ENCODE results near the gene TXNDC8. TPM values are rescaled to one million over a fixed set of nuclear protein-coding genes. Genes with fewer than 3 reads are reported as not detected.
"Not testable (repeated sequence)": the region's sequence is repeated elsewhere in the genome, so short reads cannot be mapped to it uniquely, and the experiment has no call there.

Gene TXNDC8
- total RNA-seq, 1 donor from 2014 or later, result not detected

DNA sequence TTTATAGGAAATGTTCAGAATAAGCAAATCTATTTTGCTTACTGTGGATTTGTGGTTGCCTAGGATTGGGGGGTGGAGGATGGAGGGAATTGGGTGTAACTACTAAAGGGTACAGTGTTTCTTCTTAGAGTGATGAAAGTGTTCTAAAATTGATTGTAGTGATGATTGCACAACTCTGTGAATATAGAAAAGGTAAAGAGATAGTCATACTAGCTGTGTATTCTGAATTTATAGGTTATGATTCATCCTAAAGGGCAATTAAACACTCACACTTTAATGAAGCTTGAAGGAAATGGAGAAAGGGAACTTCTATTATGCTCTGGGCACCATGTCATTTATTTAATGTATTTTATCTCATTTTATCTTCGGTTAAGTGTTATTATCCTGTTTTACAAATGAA is 9.9 kb downstream of the TXNDC8 start:
- DNase-seq, result no peak

DNA sequence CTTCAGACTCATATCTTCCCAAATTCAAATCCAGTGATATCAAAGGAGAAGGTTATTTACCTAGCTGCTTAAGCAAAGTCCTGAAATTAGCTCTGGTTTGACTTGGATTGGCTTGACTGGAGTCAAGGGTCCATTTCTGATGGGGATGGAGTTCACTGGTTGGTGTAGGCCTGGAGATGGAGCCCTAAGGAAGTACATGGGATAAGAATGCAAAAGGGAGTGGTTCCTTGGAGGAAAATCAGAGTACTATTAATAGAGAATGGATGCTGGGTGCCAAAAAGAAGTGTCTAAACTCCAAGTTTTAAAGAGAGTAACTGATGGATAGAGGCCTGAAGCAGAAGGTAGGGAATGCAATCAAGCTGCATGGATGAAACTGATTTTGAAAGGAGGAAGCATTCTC is 13.8 kb downstream of the TXNDC8 start:
- DNase-seq, result no peak

DNA sequence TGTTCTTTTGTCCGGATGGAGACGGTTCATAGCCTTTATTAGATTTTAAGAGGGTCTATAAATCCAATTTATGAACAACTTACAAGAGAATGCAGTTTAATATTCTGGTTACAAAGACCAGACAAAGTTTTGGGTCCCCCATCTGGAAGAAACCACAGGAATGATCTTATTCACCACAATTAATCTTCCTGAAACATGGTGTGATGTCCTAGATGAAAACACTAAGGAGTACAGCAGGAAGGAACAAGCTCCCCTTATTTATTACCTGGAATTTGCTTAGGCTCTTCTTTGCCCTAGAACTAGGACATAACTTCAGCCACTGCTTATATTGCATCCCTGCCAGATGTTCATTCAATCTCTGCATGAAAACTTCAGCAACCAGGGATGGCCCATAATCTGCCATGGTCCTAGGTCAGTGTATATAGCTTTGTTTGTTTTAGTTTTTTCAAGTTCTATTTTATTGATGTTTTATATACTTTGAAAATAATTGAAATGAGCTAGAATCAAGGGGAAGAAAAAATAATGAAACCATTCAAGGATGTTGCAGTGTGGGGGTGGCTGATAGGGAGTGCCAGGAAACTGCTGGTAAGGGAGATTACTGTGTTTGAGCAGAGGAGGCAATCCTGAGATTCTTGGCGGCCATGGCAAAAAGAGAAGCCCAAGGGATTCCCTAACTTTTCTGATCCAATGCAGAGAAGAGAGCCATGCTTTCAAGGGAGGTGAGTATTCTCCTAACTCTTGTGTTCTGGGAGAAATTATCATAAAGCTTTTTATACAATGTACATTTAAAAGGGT is 16.8 kb downstream of the TXNDC8 start:
- no peak for DNase-seq

DNA sequence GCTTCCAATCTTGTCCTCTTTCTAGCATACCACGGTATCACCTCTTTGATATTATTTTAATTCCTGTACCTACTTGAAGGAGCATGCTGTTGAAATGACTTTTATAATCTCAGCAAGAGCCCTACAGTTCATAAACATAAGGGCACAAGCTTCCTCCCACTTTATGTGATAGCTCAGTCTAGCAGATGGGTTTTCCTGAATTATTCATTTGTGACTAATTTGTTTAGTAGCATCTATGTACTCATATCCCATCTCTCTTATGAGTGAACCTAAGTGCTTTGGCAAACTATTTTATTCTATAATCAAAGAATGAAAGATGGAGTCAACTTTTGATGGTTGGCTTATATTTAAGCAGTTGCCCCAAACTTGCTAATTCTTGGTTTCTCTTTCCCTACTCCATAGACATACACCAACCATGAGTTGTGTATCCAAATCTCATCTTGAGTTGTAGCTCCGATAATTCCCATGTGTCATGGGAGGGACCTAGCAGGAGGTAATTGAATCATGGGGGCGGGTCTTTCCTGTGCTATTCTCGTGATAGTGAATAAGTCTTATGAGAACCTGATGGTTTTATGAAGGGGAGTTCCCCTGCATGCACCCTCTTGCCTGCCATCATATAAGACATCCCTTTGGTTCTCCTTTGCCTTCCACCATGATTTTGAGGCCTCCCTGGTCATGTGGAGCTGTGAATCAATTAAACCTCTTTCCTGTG is 17.7 kb downstream of the TXNDC8 start:
- DNase-seq, result no peak

DNA sequence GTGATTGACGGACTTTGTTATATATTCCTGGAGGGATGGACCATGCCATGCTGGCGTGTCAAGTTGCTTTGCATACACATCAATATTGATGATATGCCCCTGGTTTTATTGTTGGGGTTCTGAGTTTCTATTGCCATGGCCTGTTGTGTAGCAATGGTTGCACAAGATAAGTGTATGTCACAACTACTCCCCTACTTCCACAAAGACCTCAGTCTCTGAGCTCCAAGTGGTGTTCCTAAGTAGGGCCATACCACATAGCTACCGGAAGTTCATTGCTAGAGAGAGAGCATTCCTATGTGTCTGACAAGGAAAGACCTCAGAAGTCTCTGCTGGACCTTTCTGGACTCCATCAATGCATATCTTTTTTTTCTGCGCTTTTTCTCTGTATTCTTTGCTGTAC is 19.8 kb downstream of the TXNDC8 start:
- DNase-seq, result no peak

DNA sequence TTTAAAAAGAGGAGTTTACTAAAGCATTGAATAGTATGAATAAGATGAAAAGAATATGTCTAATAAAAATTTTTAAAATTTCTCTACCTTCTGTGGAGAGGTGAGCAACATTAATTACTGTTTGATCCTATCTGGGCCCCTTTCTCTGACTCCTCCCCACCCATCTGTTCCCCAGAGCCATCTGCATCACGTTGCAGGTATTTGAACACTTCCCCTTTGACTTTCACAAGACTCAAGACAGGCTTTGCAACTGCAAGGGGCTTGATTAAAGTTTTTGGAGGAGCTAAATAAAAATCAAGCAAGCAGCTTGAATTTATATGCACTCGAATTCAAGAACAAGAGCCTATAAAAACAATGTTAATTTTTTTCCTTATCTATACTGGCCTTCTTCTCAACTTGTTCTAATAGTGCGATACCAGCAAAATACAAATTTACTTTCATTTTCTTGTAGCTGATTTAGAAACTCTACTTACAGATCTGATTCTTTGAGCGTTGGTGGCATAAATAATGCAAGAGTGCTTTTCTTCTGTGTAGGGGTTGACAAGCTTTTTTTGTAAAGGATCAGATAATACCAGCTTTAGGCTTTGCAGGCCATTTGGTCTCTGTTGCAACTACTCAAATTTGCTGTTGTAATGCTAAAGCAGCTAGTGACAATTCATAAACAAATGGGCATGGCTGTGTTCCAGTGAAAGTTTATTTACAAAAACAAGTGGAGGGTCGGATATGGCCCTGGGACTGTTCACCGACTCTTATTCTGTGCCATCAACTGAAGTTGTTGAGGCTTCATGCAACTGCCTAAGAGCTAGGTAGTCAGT is 21.2 kb downstream of the TXNDC8 start:
- DNase-seq, result no peak

DNA sequence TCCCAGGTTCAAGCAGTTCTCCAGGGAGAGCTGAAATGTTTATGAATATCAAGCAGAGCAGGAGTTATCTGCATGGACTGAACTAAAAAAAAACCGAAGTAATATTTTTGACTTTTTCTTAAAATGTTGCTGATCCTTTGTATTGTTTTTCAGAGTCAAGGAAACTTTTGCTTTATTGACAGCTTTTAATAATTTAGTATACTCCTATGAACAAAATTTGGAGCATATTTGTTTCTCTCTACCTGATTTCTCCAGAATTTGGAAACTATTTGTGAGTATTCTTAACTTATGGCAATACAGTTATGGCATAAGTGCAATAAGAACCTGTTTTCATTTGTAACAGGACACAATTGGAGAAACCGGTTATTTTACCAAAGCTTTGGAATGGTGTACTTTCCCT is 25.7 kb downstream of the TXNDC8 start:
- not testable (repeated sequence) for DNase-seq

DNA sequence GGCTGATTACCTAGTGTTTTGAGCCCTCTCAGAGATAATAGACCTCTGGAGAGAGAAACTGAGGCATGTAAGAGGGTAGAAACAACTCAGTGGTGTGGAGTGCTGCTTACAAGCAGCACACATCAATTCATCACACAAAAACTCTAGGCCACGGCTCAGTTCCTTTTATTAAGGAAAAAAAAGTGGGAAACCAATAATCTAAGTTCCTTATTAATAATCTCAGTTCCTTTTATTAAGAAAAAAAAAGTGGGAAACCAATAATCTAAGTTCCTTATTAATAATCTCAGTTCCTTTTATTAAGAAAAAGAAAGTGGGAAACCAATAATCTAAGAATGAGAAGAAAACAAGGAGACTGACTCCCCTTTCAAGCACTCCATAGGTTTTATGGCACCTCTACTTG is 28.0 kb downstream of the TXNDC8 start:
- no peak for DNase-seq

DNA sequence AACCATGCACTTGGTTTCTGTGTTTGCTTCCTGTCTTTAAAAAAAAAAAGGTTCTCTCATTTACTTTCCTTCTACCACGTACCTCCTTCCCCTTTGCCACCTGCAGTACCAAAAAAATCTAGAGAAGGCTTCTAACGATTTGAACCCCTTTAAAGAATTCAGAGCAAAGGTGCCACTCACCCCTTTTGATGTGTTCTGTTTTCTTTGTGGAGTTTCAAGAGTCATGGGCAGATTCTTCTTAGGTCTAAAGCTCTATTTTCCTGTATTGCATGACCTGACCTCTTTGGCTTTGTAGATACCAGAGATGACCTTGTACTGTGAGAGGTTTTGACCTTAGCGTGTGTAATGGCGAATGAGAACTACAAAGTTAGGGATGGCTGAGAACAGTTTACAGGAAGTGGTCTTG is 29.0 kb downstream of the TXNDC8 start:
- no peak for DNase-seq

DNA sequence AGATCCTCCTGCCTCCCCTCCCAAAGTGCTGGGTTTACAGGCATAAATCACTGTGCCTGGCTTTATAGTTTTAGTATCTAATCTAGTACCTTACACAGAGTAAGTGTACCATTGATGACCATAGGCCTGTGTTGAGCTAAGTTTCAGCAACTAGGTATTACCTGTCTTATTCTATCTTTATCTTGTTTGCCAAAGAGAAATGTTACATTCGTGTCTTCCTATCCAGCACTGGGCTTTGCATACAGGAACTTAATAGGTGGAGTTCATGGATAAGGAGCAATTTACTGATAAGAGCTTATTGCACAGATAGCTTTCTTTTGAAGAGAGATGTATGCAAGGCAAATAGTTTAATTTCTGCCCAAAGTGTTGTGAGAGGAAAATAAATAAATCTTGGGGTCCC is 30.5 kb downstream of the TXNDC8 start:
- no peak for DNase-seq

DNA sequence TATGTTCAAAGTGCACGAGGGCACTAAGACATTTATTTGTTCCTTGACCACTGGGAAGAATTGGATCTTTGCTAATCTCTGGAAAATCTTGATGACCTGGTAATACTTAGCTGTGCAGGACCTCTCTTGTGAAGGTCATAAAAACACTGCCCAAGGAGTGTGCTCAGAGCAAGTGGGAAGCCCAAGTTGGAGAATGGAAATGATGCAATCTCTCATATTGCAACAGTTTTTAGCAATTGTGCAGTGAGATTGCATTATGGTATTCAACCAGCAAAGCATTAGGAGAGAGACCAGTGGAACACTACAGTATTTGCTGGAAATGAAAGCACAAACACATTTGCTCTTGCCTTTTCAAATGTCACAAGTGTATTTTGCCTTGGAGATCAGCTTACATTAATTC is 34.5 kb downstream of the TXNDC8 start:
- DNase-seq, result no peak

DNA sequence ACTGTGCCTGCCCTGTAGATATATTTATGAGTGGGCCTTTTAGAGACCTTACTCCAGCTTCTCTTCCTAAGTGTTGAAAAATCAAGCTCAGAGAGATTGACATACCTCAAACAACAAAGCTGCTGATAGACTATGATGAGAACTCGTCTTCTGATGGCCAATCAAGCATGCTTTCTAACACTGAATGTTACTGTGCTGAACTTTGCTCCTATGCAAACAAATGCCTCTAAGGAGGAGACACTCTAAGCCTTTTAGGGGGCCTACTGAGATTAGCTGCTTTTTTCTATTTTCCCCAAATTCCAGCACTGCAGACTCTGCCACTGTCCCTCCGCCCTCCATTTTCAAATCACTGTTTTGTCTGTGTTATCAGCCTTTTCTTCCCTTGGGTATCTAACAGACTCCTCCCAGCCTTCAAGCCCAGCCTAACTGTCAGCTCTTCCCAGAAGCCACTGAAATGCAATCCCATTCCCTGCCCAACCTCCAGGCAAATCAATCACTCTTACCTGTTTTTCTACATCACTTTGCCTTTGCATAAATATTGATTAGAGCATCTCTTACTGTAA is 39.5 kb downstream of the TXNDC8 start:
- DNase-seq, result no peak

DNA sequence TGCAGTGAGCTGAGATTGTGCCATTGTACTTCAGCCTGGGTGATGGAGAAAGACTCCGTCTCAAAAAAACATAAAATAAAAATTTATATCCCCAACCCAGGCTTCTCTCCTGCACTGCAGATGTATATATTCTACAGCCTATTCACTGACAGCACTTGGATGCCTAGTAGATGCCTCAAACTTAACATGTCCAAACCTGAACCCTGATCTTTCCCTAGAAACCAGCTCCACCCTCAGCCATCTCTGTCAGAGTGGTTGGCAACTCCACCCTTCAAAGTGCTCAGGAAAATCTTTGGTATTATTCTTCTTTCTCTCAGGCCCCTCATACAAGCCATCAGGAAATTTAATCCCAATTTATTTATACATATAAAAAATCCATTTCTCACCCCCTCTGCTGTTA is 44.4 kb downstream of the TXNDC8 start:
- DNase-seq, result no peak

DNA sequence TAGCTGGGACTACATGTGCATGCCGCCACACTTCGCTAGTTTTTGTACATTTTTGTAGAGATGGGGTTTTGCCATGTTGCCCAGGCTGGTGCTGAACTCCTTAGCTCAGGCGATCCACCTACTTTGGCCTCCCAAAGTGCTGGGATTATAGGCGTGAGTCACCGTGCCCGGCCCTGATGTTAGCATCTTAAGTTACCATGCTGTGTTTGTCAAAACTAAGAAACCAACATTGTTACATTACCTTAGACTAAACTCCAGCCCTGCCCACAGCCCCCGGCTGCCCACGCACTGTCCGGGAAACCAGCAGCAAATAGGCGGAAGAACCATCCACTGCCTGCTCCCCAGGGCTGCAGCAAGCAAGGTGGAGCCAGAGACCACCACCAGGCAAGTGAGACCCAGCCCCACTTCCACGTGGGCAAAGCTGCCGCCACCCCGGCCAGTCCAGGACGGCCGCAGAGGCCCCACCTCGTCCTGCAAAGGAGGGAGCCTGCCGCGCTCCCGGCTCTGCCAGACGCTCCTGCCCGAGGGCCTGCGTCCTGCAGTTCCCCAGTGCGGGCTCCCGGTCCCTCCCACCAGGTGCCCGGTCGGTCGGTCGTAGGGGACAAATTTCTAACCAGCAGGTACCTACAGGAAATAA is 45.6 kb downstream of the TXNDC8 start:
- DNase-seq, result no peak

DNA sequence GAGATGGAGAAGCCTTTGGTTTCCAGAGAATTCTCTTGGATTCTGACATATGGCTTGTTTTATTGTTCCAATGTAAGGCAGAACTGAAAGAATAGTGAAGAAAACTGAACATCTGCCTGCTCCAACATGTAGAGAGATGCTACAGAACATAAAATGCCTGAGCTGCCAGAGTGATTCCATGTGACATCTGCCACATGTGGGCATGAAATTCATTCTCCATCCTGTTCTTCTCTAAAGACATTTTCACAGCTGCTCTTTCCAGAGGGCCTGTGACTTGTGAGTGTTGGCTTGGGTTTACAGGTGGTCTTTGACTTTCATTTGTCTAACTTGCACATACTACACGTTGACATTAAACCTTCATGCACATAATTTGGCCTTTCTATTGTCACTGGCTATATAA is 47.7 kb downstream of the TXNDC8 start:
- DNase-seq, result peak; percentile 72

DNA sequence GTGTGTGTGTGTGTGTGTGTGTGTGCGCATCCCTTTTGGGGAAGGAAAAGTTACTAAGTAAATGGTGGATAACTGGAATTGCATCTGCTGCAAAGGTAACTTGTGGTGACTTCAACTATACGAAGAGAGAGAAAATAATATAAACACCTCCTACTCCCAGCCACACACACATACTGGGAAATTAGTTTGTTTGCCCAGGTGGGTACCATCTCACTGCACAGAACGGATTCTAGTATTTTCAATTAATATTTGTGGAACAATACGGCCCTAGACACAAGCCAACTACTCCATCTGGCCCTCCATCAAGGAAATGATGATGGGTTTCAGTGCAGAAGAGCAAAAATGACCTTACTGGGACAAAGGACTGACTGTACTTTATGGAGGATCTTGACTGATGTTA is 49.2 kb downstream of the TXNDC8 start:
- no peak for DNase-seq

DNA sequence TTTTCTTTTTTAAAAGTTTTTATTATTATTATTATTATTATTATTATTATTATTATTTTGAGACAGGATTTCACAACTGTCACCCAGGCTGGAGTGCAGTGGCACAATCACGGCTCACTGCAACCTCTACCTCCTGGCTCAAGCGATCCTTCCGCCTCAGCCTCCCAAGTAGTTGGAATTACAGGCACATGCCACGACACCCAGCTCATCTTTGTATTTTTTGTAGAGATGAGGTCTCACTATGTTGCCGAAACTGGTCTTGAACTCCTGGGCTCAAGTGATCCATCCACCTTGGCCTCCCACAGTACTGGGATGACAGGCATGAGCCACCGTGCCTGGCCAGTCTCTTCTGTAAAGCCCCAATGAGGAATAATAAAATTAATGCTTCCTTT is 50.4 kb downstream of the TXNDC8 start:
- no peak for DNase-seq

DNA sequence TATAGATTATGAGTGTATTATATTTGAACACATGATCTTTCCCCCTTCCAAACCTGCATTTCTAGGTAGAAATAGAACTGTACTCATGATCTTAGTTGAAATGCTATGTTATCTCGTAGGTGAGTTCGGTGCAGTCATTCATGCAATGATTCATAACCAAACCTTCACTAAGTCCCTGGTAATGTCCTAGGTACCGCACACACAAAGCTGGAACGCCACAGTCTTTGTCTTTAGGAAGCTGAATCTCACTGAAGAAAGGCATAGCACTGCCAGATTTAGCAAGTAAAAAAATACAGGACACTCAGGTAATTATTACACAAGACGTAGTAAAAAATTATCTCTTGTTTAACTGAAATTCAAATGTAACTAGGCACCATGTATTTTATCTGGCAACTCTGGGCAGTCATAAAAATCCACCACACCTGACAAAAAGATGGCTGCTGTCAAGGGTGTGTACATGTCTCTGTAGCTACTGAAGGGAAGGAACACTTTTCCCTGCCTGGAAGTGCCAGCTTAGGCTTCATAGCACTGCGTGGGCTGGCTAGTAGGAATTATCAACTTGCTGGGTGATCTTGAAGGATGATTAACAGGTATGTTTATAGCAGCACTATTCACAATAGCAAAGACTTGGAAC is 53.3 kb downstream of the TXNDC8 start:
- DNase-seq, result no peak

DNA sequence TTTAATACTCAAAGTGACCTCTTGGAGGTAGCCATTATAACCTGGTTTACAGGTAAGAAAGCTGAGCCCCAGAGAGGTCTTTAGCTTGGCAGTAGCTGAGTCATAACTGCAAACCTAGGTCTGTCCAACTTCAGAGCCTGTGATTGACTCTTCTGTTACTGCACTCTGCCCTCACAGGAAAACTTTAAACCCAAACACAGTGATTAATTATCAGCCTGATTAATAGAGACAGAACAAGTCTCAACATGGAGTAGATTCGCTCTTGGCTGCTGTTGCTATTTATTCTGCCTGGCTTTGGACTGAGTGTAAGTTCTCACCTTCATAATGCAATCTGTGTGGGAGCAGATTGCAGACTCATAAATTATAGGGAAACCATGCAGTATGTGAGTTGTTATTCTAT is 53.9 kb downstream of the TXNDC8 start:
- DNase-seq, result no peak

DNA sequence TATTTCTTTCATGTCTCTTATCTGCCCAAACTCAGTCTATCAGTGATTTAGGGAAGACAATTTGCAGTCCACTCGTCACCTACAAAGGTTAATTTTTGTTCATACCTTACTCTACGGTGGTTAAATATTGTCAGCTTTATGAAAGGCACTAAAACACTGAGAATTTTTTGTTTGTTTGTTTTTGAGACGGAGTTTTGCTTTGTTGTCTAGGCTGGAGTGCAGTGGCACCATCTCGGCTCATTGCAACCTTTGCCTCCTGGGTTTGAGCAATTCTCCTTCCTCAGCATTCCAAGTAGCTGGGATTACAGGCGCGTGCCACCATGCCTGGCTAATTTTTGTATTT is 55.0 kb downstream of the TXNDC8 start:
- DNase-seq, result no peak

DNA sequence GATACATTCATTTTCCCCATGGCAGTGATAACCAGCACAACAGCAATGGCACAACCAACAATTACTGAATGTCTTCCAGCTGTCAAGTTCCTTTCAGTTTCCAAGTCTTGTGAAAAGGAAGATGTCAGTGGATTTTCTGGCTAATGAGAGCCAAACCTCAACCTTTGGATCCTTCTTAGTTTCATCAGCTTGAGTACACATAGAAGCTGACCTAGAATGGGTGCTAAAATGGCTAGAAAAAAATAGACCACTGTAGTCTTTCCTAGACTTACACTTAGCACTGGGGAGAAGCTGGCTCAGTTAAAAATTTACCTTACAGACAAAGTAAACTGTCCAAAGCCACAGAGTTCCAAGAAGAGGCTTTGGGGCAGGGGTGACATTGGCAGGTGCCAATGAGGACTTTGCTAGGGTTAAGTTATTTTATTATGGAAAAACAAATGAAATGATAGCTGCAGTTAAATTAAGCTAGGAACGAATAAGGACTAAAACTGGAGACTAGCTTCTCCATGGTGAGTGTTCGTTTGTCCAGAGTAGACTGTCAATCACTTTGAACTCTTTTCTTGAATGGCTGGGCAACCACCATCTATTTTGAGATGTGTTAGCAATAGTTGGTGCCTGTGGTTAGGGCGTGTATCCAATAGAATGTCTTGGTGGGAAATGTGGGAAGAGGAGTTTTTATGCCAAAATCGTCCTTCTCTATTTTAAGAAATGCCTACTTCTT is 55.5 kb downstream of the TXNDC8 start:
- DNase-seq, result no peak
